ENCODE data around the gene UBE2K. TPM values are rescaled to one million over a fixed set of nuclear protein-coding genes. Genes with fewer than 3 reads are reported as not detected.

The UBE2K gene
- 16.8 and 34.9 TPM in 2 replicates for total RNA-seq

DNA sequence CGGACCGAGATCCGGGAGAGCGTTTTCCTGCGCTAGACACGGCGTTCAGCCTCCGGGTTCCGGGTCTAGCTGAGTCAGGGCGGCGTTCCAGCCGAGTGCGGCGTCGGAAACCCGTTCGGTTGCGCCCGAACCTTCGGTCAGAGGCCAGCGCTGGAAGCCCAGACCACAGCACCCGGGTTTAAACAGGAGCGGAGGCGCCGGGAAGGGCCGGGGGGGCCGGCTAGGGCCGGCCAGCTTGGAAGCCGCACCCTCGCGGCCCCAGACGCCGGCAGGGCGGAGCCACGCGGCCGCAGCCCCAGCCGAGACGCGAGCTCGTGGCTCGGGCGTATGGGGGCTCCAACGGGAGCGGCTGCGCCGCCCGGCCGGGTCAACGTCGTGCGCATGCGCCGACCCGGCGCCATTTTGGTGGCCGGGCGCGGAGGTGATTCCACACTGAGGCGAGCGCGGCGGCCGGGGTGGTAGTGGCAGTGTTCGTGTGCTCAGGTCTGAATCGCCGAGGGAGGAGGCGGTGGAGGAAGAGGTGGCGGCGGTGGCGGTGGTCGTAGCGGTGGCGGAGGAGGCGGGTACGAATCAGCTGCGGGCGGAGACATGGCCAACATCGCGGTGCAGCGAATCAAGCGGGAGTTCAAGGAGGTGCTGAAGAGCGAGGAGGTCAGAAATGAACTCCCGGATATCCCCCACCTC, at the start of gene UBE2K:
Gene UBE2K, plus strand, starts transcription at position 397 of the 684 bp plus-strand sequence. Its CDS starts 192 bp downstream, at position 589.

Other genes with a start within 250 kb of the UBE2K start
- gene RPL9, start 239.2 kb upstream of the UBE2K start, total RNA-seq = 3,525 and 4,711 TPM in 2 replicates
- gene LIAS, start 239.1 kb upstream of the UBE2K start, total RNA-seq = 12.1 and 14.4 TPM in 2 replicates
- 144 and 167 TPM in 2 replicates for gene UGDH, start 170.7 kb upstream of the UBE2K start, total RNA-seq
- gene SMIM14, start 59.3 kb upstream of the UBE2K start, total RNA-seq = 27.8 and 41.5 TPM in 2 replicates